Measurements from ENCODE around the gene PHF19.

The PHF19 gene

GRCh38 chr9:120832807-120833206 is 44.2 kb downstream of the PHF19 start:
- TF ChIP-seq GATA1 (IDR thresholded peaks at IDR 0.05; ENCODE audit: low read depth, low read length): no peak
- TF ChIP-seq POLR2A (IDR thresholded peaks at IDR 0.05; ENCODE audit: low read length): no peak
- no peak for DNase-seq

DNA sequence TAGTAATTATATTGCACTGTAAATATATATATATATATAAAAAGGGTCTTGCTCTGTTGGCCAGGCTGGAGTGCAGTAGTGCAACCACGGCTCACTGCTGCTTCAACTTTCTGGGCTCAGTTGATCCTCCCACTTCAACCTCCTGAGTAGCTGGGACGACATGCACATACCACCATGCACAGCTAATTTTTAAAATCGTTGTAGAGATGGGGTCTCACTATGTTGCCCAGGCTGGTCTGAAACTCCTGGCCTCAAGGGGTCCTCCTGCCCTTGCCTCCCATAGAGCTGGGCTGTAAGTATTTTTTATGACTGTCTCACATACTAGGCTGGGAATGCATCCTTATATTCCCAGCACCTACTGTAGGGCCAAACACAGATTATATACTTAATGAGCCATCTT is 46.1 kb downstream of the PHF19 start:
- DNase-seq: no peak
- TF ChIP-seq GATA1 (IDR thresholded peaks at IDR 0.05; ENCODE audit: low read depth, low read length) (no peak), POLR2A (IDR thresholded peaks at IDR 0.05; ENCODE audit: low read length) (no peak)

DNA sequence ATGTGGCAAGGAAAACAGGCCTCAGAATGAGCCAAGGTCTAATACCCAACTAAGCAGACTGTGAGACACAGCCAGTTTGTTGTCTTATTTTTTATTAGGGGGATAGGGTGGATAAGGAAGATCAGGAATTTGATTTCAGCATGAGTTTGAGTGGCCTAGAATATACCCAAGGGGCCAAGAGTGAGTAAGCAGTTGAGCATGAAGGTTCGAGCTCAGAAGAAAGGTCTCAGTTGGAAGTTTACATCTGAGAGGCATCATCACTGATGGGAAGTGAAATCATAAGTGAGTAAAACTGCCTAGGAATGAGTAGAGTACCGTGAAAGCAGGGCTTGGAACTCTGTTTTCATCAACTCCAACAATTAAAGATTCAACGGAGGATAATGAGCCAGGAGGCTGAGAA is 46.8 kb downstream of the PHF19 start:
- DNase-seq: no peak
- TF ChIP-seq POLR2A (IDR thresholded peaks at IDR 0.05; ENCODE audit: low read length): no peak
- TF ChIP-seq GATA1 (IDR thresholded peaks at IDR 0.05; ENCODE audit: low read depth, low read length): no peak

DNA sequence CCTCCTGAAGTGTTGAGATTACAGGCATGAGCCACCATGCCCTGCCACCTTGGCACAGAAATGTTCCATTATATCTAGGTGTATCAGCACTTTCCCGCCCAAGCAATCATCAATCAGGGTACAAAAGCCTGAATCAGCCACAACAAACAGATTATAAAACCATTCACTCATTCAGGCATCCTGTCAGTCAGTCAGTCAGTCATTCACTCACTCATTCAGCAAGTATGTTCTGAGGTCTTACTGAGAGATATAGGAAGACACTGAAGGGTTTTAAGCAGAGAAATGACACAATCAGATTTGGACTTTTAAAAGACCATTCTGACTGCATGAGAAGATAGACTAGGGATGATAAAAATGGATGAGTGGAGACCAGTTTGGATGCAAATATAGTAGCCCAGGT is 47.3 kb downstream of the PHF19 start:
- TF ChIP-seq GATA1 (IDR thresholded peaks at IDR 0.05; ENCODE audit: low read depth, low read length): no peak
- TF ChIP-seq POLR2A (IDR thresholded peaks at IDR 0.05; ENCODE audit: low read length): no peak
- DNase-seq: no peak

GRCh38 chr9:120820095-120820494 is 56.9 kb downstream of the PHF19 start:
- no peak for TF ChIP-seq POLR2A (IDR thresholded peaks at IDR 0.05; ENCODE audit: low read length)
- TF ChIP-seq GATA1 (IDR thresholded peaks at IDR 0.05; ENCODE audit: low read depth, low read length): no peak
- DNase-seq: no peak

DNA sequence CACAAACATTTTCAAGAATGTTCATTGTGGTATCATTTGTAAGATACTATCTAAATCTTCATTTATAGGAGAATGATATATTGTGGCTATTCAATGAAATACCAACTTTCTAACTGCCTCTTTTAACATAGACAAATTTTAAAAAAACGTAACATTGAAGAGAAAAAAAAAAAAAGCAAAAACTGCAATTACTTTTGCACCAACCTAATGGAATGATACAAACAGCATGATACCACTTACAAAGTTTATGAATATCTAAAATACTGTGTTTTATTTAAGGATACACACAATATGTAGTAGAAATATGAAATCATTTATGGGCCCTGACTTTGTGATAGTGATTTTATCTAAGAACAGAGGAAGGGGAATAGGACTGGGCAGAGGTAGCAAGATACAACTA is 58.4 kb downstream of the PHF19 start:
- TF ChIP-seq POLR2A (IDR thresholded peaks at IDR 0.05; ENCODE audit: low read length): no peak
- no peak for TF ChIP-seq GATA1 (IDR thresholded peaks at IDR 0.05; ENCODE audit: low read depth, low read length)

DNA sequence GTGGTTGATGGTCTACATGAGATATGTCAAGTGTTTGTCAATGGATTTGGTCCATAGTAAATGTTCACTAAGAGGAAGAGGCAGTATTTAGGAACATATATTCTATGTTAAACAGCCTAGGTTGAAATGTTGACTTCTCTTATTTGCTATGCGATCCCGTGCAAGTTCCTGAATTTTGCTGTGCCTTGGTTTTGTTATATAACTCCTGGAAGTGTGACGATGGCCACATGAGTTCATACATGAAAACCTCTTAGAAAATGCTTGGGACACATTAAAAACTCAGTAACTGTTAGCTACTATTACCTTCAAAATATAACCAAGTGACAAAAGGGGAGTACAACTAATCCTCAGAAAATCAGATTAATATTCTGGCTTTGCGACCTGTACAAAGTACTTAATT is 61.9 kb downstream of the PHF19 start:
- DNase-seq: no peak
- TF ChIP-seq GATA1 (IDR thresholded peaks at IDR 0.05; ENCODE audit: low read depth, low read length) (no peak), POLR2A (IDR thresholded peaks at IDR 0.05; ENCODE audit: low read length) (no peak)

More for the DNA sequence above, 58.4 kb downstream of the PHF19 start:
- no peak for DNase-seq

GRCh38 chr9:120808931-120809330 is 68.1 kb downstream of the PHF19 start:
- TF ChIP-seq GATA1 (IDR thresholded peaks at IDR 0.05; ENCODE audit: low read depth, low read length) (no peak), POLR2A (IDR thresholded peaks at IDR 0.05; ENCODE audit: low read length) (no peak)
- no peak for DNase-seq

GRCh38 chr9:120807607-120808379 is 69.2 kb downstream of the PHF19 start:
- TF ChIP-seq POLR2A (IDR thresholded peaks at IDR 0.05; ENCODE audit: low read length) (no peak), GATA1 (IDR thresholded peaks at IDR 0.05; ENCODE audit: low read depth, low read length) (no peak)
- DNase-seq: no peak
